Mesenteric fat pad (tissue), 1 donor: Measurements from ENCODE around the gene MYO3B. TPM values are rescaled to one million over a fixed set of nuclear protein-coding genes. Genes with fewer than 3 reads are reported as not detected.
"Not testable (repeated sequence)": the region's sequence is repeated elsewhere in the genome, so short reads cannot be mapped to it uniquely, and the experiment has no call there.

Experiments used
- DNase-seq: peaks from one replicate; pipeline ENCODE4 v3.0.0-alpha.2; 2020; ENCODE audit warnings: low spot score
- total RNA-seq: library from RNA; stranded (reverse); fragmentation: NEBNext Ultra II Directional; extraction: Animal tissue kit (Norgen Biotek cat#: 25700); gene quantifications from one replicate; pipeline ENCODE4 v1.2.1, GENCODE V29; 2021
- donor health status: DM: yes; HTN: yes; CAD: no.

The MYO3B gene
- total RNA-seq, 1 donor from 2014 or later: not detected

DNA sequence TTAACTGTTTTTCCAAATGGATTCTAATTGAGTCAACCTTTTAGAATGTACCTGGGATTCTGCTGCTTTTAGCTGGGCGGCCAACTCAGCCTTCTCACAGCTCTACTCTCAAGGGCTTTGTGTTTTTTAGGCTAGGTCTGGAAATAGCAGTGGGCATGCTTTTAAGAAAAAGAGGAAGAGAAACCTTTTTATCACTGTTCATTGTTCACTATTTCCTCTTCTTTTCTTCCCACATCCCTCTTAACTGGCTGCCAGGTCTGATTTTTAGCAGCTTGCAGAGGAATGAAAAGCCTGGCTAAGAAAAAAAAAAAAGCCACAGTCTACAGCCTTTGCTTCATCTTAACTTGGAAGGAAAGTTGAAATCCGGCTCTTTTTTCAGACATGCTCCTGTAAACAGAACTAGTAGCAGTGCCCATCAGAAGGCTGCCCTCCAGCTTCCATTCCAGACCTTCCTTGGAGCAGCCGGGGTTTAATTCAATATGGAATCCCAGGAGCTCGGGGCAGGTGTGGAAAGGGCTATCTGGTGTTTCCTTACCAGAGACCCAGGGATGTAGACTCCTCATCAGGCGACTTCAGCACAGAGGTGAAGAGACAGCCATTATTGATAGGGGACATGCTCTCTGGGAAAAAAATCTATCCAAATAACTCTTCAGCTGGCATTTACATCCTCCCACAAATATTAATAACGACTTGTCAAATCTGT, 230.7 kb downstream of the MYO3B start:
- DNase-seq: no peak

- no peak for DNase-seq
Measured at GRCh38 chr2:170409164-170409535, 231.2 kb downstream of the MYO3B start.

DNA sequence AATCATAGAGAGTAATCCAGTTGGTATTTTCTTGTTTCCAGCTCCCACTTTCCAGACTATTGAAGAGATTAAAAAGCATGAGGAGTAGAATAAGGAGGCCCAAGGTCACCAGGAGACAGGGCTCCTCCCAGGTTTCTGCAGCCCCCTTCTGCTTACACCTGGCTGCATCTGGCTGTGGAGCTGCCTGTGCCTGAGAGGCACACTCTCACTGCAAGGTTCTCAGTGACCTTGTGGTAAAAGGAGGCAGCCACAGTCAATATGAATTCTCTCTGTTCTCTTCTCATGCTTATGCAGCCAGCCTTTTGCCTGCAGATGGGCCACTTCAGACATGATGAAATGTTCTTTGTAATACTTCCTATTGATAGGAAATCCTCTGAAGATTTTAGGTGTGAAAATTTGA, 233.7 kb downstream of the MYO3B start:
- no peak for DNase-seq

DNA sequence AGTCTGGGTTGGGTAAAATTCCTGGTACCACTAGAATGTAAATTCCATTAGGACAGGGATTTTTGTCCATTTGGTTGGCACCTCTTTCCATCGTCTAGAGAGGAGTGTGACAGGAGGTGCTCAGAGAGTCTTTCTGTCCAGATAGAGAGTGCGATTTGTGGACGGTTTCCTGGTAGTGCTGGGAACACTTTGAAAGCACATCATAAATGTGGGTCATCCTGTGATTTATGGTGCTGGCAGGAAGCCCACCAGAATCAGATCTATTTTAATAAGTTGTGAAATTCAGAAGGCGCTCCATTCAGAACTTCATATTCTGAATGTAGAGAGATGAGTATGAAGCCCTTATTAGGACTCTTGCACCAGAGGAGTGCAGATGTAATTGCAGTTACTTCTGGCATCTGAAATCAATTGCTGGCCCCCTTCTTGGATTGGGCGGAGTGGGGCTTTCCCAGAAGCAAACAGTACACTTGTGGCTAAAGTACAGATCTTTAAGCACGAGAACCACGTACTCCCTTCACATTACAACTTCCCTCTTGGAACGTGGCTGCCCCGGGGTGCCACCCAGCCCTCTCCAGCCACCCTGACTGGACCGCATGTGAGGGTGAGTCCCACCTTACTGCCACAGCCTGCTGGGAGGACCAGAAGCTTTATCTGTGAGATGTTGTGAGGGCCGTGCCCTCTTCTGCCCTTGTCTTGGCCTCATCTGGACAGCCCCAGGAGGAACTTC, 243.2 kb downstream of the MYO3B start:
- no peak for DNase-seq

GRCh38 chr2:170423919-170424318, 246.0 kb downstream of the MYO3B start:
- no peak for DNase-seq

GRCh38 chr2:170425281-170425751, 247.4 kb downstream of the MYO3B start:
- DNase-seq: no peak

GRCh38 chr2:170428868-170429267, 250.9 kb downstream of the MYO3B start:
- DNase-seq: no peak

DNA sequence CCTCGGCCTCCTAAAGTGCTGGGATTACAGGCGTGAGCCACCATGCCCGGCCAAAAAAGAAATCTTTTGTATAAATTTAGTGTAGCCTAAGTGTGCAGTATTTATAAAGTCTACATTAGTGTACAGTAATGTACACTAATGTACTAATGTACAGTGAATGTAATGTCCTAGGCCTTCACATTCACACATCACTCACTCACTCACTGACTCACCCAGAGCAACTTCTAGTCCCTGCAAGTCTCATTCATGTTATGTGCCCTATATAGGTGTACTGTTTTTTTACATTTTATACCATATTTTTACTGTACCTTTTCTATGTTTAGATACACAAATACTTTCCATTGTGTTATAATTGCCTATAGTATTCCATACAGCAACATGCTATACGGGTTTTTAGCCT, 254.9 kb downstream of the MYO3B start:
- no peak for DNase-seq

GRCh38 chr2:170433448-170433847, 255.5 kb downstream of the MYO3B start:
- DNase-seq: no peak

DNA sequence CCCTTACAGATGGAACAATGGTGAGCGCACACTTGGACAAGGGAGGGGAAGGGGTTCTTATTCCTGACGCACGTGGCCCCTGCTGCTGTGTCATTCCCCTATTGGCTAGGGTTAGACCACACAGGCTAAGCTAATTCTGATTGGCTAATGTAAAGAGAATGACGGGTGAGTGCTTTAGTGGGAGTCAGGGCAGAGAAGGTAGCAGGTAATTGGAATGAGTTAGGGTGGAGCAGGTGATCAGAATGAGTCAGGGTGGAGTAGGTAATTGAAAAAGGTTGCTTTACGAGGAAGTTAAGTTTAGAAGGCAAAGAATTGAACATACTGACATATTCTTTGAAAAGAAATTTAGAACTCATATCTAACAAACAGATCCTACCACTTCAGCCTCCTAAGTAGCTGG, 256.4 kb downstream of the MYO3B start:
- DNase-seq: not testable (repeated sequence)

GRCh38 chr2:170434900-170435621, 257.1 kb downstream of the MYO3B start:
- no peak for DNase-seq

GRCh38 chr2:170436077-170436943, 258.4 kb downstream of the MYO3B start:
- no peak for DNase-seq

DNA sequence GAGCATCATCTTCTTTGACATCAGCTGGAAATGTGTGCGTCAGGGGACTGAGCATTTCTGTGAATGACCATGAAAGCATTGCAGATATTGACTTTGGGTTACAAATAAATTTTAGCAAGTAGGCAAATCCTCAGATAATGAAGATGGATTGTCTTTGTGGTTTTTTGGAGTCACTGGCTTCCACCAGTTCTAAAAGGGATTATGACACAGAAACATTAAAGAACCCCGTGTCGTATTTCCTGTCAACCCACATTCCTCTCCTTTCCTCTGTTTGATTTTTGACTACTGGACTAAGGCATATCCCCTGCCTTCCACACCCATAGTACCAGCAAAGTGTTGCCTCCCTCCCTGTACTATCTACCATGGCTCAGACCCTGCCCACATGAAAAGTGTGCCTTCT, 268.1 kb downstream of the MYO3B start:
- DNase-seq: no peak

GRCh38 chr2:170449034-170449433, 271.1 kb downstream of the MYO3B start:
- DNase-seq: no peak

DNA sequence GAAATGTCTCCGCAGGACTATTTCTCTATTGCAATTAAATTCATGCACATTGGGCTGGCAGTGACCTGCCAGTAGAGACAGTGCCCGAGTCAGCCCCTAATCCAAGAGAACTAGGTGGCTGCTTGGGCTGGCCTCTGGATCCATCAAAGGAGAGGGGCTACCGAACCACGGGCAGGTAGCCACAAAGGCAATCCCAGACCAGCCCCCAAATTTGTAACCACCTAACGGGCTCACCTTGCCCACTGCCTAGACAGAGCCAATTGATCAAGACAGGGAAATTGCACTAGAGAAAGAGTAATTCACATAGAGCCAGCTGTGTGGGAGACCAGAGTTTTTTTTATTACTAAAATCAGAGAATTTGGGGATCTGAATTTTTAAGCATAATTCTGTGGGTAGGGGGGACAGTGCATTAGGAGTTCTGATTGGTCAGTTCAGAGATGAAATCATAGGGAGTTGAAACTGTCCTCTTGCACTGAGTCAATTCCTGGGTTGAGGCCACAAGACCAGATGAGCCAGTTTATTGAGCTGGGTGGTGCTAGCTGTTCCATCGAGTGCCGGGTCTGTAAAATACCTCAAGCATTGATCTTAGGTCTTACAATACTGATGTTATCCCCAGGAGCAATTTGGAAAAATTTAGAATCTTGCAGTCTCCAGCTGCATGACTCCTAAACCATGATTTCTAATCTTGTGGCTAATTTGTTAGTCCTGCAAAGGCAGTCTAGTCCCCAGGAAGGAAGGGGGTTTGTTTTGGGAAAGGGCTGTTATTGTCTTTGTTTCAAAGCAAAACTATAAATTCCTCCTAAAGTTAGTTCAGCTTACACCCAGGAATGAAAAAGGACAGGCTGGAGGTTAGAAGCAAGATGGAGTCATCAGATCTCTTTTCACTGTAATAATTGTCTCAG, 276.8 kb downstream of the MYO3B start:
- no peak for DNase-seq

DNA sequence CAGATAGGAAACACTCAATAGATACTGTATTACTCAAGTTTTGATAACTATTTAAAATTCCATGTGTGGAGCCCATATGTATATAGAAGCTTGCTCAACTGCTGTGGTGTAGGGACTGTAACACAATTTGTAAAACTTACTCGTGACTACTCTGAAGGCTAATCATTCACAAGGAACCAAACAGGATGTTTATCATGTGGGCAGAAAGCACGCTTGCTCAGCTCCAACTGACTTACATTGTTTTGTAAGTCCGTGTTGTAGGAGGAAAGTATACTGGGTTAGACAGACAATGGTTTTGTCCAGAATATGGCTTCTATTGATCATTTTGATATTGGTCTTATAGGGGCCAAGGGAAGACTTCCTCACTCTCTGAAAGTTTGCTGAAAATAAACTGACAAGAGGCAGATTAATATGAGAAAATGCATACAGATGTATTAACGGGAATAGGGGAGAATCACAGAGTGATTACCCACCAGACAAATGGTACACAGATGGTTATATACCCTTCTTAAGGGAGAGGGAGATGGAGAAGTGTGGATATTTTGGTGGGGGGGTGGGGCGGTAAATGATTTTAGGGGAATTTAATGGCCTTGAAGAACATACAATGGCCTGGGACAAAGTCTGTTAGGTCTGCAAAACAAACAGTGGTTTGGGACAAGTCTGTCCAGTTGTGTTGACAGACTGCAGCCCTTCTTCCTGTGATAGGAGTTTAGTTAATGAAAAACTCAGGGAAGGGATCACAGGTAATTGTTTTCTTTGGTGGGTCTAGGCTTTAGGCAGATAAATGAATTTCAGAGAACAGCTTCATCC, 277.9 kb downstream of the MYO3B start:
- no peak for DNase-seq

- DNase-seq: no peak
Measured at GRCh38 chr2:170456914-170457313, 279.0 kb downstream of the MYO3B start.

DNA sequence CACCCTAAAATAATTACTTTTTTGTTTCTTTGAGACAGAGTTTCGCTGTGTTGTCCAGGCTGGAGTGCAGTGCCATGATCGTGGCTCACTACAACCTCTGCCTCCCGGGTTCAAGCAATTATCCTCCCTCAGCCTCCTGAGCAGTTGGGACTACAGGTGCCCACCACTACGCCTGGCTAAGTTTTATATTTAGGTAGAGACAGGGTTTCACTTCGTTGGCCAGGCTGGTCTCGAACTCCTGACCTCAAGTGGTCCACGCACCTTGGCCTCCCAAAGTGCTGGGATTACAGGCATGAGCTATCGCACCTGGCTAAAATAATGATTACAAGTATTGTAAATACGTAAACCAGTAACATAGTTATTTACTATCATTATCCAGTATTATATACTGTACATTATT, 279.8 kb downstream of the MYO3B start:
- no peak for DNase-seq

DNA sequence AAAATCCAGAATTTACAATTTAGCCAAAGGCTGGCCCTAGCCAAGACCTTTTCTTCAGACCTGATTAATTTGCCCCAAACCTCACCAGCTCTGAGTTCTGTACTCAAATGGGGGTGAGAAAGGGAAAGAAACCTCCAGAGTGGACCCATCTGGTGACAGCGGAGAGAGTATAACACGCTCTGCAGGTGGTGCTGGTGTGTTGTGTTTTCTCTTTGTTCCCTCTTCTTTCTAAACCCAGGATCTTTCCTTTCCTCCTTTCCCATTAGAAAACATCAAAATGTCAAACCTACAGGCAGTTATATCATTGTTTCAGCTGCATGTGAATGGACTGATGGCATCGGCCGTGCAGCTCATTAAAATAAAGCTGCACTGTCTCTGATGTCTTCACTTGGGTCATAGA, 283.9 kb downstream of the MYO3B start:
- DNase-seq: no peak
